GM21825 (cell line): ENCODE measurements around the gene PNMA8B.

Source experiments
- ATAC-seq: cut with Tn5 transposase; IDR thresholded peaks from one replicate; pipeline ENCODE4 v1.9.1; 2021; ENCODE audit warnings: mild to moderate bottlenecking, moderate library complexity; ENCODE audit not compliant: unreplicated experiment

Gene PNMA8B

GRCh38 chr19:46487802-46488445, 7.7 kb downstream of the PNMA8B start:
- no peak for ATAC-seq

GRCh38 chr19:46487178-46487801, 8.4 kb downstream of the PNMA8B start:
- ATAC-seq: no peak

- ATAC-seq: no peak
Measured at GRCh38 chr19:46486358-46486757, 9.3 kb downstream of the PNMA8B start.

GRCh38 chr19:46484656-46485055, 11.0 kb downstream of the PNMA8B start:
- no peak for ATAC-seq

- ATAC-seq: no peak
Measured at GRCh38 chr19:46482631-46483030, 13.0 kb downstream of the PNMA8B start.

GRCh38 chr19:46481947-46482346, 13.7 kb downstream of the PNMA8B start:
- ATAC-seq: no peak

GRCh38 chr19:46481223-46481848, 14.3 kb downstream of the PNMA8B start:
- no peak for ATAC-seq

GRCh38 chr19:46480415-46480814, 15.3 kb downstream of the PNMA8B start:
- ATAC-seq: no peak

GRCh38 chr19:46478356-46478986, 17.2 kb downstream of the PNMA8B start:
- ATAC-seq: no peak

- no peak for ATAC-seq
Measured at GRCh38 chr19:46475986-46476385, 19.7 kb downstream of the PNMA8B start.

- ATAC-seq: no peak
Measured at GRCh38 chr19:46474211-46474610, 21.5 kb downstream of the PNMA8B start.

GRCh38 chr19:46472592-46472991, 23.1 kb downstream of the PNMA8B start:
- no peak for ATAC-seq

- ATAC-seq: no peak
Measured at GRCh38 chr19:46471811-46472543, 23.7 kb downstream of the PNMA8B start.

GRCh38 chr19:46471116-46471733, 24.4 kb downstream of the PNMA8B start, which contains the start of gene PNMA8A:
Gene PNMA8A (minus strand): TSS chr19:46471563. CDS start chr19:46471035, 528 bp downstream.
- ATAC-seq: no peak

GRCh38 chr19:46470376-46470775, 25.3 kb downstream of the PNMA8B start:
- no peak for ATAC-seq

GRCh38 chr19:46469541-46470185, 26.0 kb downstream of the PNMA8B start:
- no peak for ATAC-seq

- ATAC-seq: no peak
Measured at GRCh38 chr19:46466536-46467196, 29.0 kb downstream of the PNMA8B start.

GRCh38 chr19:46463516-46463915, 32.2 kb downstream of the PNMA8B start:
- ATAC-seq: no peak

GRCh38 chr19:46461537-46461936, 34.1 kb downstream of the PNMA8B start:
- ATAC-seq: no peak

- no peak for ATAC-seq
Measured at GRCh38 chr19:46460981-46461380, 34.7 kb downstream of the PNMA8B start.
